ENCODE measurements around the gene ABCA4. TPM values are rescaled to one million over a fixed set of nuclear protein-coding genes. Genes with fewer than 3 reads are reported as not detected.

The ABCA4 gene
- total RNA-seq, 1 donor from 2014 or later: 1.2 TPM

GRCh38 chr1:93989601-93990000, 131.3 kb downstream of the ABCA4 start:
- Histone ChIP-seq H3K4me1 (no peaks in the 10 kb centered on the region), H3K79me2 (ENCODE audit: low read depth) (no peaks in the 10 kb centered on the region), H3K9me3 (ENCODE audit: low read depth) (no peaks in the 10 kb centered on the region), H3K27ac (no peak overlapping the region), H2AFZ (replicated peaks) (peak overlapping the region; percentile 17), H4K20me1 (ENCODE audit: low read depth) (no peaks in the 10 kb centered on the region), H3K4me3 (no peak overlapping the region), H3K36me3 (no peaks in the 10 kb centered on the region), H3K27me3 (no peaks in the 10 kb centered on the region), H3K9ac (no peak overlapping the region), H3F3A (ENCODE audit: low read depth) (no peaks in the 10 kb centered on the region), H3K4me2 (no peak overlapping the region)
- no peak for TF ChIP-seq EZH2phosphoT487 (IDR thresholded peaks at IDR 0.05)
- TF ChIP-seq CTCF (IDR thresholded peaks at IDR 0.05): no peak
- no peak for TF ChIP-seq EZH2 (IDR thresholded peaks at IDR 0.05)
- no peak for DNase-seq (ENCODE audit: low spot score)
- H3K9me3 Mint-ChIP-seq: no peaks in the 10 kb centered on the region
- H3K4me1 Mint-ChIP-seq: no peaks in the 10 kb centered on the region
- H3K27me3 Mint-ChIP-seq (ENCODE audit: insufficient read depth, low read depth): no peaks in the 10 kb centered on the region
- no peak overlapping the region for H3K4me3 Mint-ChIP-seq
- no peaks in the 10 kb centered on the region for H3K36me3 Mint-ChIP-seq
- H3K27ac Mint-ChIP-seq: no peak overlapping the region

GRCh38 chr1:93988634-93989350, 132.2 kb downstream of the ABCA4 start:
- Mint-ChIP-seq H3K36me3 (no peaks in the 10 kb centered on the region), H3K4me3 (no peak overlapping the region), H3K27ac (no peak overlapping the region), H3K4me1 (no peaks in the 10 kb centered on the region), H3K9me3 (no peaks in the 10 kb centered on the region), H3K27me3 (ENCODE audit: insufficient read depth, low read depth) (no peaks in the 10 kb centered on the region)
- DNase-seq (ENCODE audit: low spot score): no peak
- no peaks in the 10 kb centered on the region for H3K9me3 ChIP-seq (ENCODE audit: low read depth)
- H3K4me3 ChIP-seq: no peak overlapping the region
- TF ChIP-seq EZH2 (IDR thresholded peaks at IDR 0.05): no peak
- no peak for TF ChIP-seq CTCF (IDR thresholded peaks at IDR 0.05)
- no peak for TF ChIP-seq EZH2phosphoT487 (IDR thresholded peaks at IDR 0.05)
- no peak overlapping the region for H3K27ac ChIP-seq
- no peak overlapping the region for H3K9ac ChIP-seq
- no peaks in the 10 kb centered on the region for H3K36me3 ChIP-seq
- H3K4me1 ChIP-seq: no peaks in the 10 kb centered on the region
- H4K20me1 ChIP-seq (ENCODE audit: low read depth): no peaks in the 10 kb centered on the region
- H3F3A ChIP-seq (ENCODE audit: low read depth): no peaks in the 10 kb centered on the region
- H3K27me3 ChIP-seq: no peaks in the 10 kb centered on the region
- H3K79me2 ChIP-seq (ENCODE audit: low read depth): no peaks in the 10 kb centered on the region
- H3K4me2 ChIP-seq: no peak overlapping the region
- H2AFZ ChIP-seq (replicated peaks): no peak overlapping the region

GRCh38 chr1:93981274-93981667, 139.7 kb downstream of the ABCA4 start:
- no peak for DNase-seq (ENCODE audit: low spot score)
- peaks cover 4% of the 10 kb centered on the region for H3K27me3 Mint-ChIP-seq (ENCODE audit: insufficient read depth, low read depth)

More at GRCh38 chr1:93981274-93981667, 139.7 kb downstream of the ABCA4 start:
- H3K36me3 ChIP-seq: no peaks in the 10 kb centered on the region
- no peaks in the 10 kb centered on the region for H3K9me3 ChIP-seq (ENCODE audit: low read depth)
- no peak overlapping the region for H3K4me3 ChIP-seq
- no peak overlapping the region for H3K9ac ChIP-seq
- TF ChIP-seq EZH2phosphoT487 (IDR thresholded peaks at IDR 0.05): no peak
- no peaks in the 10 kb centered on the region for H3K36me3 Mint-ChIP-seq
- H3K4me3 Mint-ChIP-seq: no peak overlapping the region
- no peak overlapping the region for H3K27ac Mint-ChIP-seq
- no peak overlapping the region for H3K27ac ChIP-seq
- no peaks in the 10 kb centered on the region for H3F3A ChIP-seq (ENCODE audit: low read depth)
- H3K79me2 ChIP-seq (ENCODE audit: low read depth): no peaks in the 10 kb centered on the region
- H4K20me1 ChIP-seq (ENCODE audit: low read depth): no peaks in the 10 kb centered on the region
- no peaks in the 10 kb centered on the region for H3K4me1 Mint-ChIP-seq
- H3K4me1 ChIP-seq: peaks cover 6% of the 10 kb centered on the region
- no peaks in the 10 kb centered on the region for H3K9me3 Mint-ChIP-seq
- H3K27me3 ChIP-seq: no peaks in the 10 kb centered on the region
- no peak overlapping the region for H2AFZ ChIP-seq (replicated peaks)
- H3K4me2 ChIP-seq: no peak overlapping the region

Data from neural progenitor cell (in vitro differentiated cells).